Measurements from ENCODE around the gene ZNF451.

- TF ChIP-seq POLR2AphosphoS5 (IDR thresholded peaks at IDR 0.05; ENCODE audit: low read depth, low read length) (no peak), REST (IDR thresholded peaks at IDR 0.05; ENCODE audit: insufficient read depth in 1 of 2, low read depth in 2 of 2, low read length in 2 of 2) (no peak), SIN3A (IDR thresholded peaks at IDR 0.05; ENCODE audit: borderline replicate concordance, insufficient read depth, low read length) (no peak), TAF1 (IDR thresholded peaks at IDR 0.05; ENCODE audit: borderline replicate concordance, insufficient read depth, low read length) (no peak)
Observed at GRCh38 chr6:57142178-57142525, 52.2 kb downstream of the ZNF451 start.

All from PFSK-1 (cell line).